T-helper 22 cell (primary cell): ENCODE results near the gene TBK1.
"Not testable (repeated sequence)": the region's sequence is repeated elsewhere in the genome, so short reads cannot be mapped to it uniquely, and the experiment has no call there.

Experiments used
- DNase-seq: peaks from one replicate; pipeline ENCODE4 v3.0.0-alpha.2; 2020; ENCODE audit warnings: low read depth

Gene TBK1

DNA sequence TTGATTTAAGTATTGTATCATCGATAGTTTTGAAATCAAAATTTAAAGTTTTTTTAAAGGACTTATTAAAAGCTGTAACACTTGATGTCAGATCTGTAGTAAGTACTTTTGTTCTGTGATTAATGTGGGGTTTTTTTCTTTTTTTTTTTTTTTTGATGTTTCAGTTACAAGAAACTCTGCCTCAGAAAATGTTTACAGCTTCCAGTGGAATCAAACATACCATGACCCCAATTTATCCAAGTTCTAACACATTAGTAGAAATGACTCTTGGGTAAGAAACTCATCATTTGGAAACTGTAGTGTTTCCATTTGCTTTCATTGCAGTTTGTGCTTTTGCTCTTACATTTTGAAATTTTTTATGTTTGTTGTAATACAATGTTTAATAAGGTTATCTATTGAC, 45.6 kb downstream of the TBK1 start:
- no peak for DNase-seq

DNA sequence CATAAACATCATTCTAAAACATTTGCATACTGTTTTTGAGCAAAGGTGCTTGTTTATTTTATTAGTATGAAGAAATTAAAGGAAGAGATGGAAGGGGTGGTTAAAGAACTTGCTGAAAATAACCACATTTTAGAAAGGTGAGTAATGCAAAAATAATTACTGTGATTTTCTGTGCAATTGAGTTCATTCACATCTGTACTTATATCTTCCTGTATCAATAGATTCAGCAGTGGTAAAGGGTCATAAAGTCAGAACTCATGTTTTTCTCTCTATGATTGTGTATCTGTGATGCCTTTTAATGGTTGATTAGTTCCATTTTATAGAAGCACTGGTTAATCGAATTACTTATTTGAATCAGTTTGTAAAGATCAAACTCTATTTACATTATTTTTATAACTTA, 46.0 kb downstream of the TBK1 start:
- no peak for DNase-seq

DNA sequence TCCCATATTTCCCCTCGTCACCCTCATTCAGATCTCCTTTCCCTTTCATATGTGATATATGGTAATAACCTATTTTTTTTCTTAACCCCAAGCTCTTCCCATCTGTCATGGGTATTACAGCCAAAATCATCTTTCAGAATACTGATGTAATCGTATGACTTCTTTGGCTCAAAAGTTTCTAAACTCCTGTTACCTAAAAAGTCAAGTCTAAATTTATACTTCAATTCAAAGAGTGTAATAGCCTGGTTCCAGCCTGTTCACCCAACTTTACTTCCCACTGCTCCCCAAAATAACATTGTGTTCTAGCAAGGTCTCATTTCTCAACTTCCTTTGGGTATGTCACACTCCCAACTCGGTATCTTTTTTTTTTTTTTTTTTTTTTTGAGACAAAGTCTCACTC, 48.5 kb downstream of the TBK1 start:
- no peak for DNase-seq

DNA sequence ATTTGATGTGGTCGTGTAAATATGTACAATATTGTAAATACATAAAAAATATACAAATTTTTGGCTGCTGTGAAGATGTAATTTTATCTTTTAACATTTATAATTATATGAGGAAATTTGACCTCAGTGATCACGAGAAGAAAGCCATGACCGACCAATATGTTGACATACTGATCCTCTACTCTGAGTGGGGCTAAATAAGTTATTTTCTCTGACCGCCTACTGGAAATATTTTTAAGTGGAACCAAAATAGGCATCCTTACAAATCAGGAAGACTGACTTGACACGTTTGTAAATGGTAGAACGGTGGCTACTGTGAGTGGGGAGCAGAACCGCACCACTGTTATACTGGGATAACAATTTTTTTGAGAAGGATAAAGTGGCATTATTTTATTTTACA, 49.6 kb downstream of the TBK1 start:
- no peak for DNase-seq

DNA sequence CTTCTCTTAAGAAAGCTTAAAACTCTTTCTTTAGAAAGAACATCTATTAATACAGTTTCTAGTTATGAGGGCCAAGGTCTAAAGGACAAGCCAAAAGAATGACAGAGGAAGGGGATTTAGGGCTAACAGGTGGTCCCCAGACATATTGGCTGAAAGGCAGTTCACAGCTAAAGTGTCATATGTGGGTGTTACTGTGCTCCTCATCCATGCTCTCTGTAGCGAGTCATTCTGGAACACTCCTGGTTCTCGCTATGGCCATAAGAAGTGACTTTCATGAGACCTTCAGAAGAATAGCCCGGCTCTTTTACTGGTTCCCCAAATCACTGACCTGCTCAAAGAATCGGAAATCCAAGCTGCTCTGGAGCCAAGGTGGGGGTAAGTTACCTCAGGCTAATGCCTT, 55.0 kb downstream of the TBK1 start:
- no peak for DNase-seq

DNA sequence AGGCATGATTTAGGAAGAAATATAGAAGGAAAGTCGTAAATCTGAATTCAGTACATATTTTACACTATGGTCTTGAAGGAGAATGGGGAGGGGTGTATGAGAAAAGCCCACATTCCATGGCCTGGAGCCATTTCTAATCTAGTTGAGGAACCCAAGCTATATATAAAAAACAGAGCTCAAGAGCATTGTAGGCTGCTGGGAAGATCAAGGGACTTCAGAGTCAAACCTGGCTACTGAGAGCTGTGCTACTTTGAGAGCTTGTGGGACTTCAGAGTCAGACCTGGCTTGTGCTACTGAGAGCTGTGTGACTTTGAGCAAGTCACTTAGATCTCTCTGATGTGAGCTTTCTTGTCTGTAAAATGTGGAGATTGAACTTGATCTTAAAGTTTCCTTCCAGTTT, 58.7 kb downstream of the TBK1 start:
- DNase-seq = no peak

DNA sequence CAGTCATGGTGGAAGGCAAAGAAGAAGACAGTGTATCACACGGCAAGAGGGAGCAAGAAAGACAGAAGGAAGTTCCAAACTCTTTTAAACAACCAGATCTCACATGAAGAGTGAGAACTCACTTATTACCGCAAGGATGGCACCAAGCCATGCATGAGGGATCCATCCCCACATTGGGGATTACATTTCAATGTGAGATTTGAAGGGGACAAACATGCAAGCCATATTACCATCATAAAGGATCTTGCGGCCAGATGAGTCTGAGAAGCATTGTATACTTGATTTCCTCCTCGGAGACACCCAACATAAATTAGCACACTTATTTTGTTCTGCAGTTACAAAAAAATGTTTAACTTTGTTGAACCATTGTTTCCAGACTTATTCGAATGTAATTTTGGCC, 66.5 kb downstream of the TBK1 start:
- DNase-seq = no peak

DNA sequence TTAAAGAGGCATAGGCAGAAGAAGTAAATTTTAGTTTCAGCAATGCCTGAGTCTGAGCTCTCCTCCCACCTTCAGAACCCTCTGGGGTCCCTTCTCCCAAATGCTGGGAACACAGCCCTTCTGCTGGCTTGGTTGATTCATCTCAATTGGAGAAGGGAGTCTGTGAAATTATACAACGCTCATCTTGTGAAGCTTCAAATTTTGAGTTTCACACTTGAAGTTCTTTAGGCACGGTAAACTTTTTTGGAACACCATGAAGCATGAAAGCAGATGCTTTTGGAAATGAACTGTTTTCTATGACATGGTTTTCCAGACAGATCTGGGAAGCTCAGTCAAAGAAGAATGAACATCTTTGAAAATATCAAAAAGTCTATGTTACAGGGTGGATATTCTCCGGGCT, 69.9 kb downstream of the TBK1 start:
- no peak for DNase-seq

DNA sequence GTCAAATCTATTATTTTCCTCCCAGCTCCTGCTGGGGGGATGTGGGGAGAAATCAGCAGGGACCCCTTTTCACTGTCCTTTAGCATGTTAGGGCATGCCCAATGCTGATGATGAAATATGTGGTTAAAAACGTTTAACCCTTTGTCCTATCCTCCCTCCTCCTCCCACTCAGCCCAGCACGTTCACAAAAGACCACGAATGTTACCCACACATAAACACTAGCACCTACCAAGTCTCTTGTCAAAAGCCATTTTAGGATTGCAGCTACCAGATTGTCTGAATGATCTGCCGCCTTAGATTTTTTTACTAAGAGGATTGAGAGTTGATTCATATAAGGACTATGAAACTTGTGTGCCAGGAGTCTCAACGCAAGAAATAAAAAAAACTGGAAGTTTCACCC, 70.4 kb downstream of the TBK1 start:
- no peak for DNase-seq

DNA sequence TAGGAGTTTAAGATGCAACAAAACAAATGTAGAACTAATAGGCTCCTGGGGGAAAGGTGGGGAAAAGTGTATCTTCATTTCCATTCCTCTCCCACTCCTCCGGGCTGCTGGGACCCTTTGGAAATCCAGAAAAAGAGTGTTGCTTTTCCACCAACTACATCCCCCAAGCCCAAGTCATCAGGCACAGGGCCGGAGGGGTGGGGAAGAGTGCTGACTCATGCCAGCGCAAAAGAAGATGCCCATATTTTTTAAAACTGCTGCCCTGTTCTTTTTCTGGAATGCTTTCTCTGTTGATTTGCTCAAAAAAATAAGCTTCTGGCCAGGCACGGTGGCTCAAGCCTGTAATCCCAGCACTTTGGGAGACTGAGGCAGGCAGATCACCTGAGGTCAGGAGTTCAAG, 70.9 kb downstream of the TBK1 start:
- no peak for DNase-seq

DNA sequence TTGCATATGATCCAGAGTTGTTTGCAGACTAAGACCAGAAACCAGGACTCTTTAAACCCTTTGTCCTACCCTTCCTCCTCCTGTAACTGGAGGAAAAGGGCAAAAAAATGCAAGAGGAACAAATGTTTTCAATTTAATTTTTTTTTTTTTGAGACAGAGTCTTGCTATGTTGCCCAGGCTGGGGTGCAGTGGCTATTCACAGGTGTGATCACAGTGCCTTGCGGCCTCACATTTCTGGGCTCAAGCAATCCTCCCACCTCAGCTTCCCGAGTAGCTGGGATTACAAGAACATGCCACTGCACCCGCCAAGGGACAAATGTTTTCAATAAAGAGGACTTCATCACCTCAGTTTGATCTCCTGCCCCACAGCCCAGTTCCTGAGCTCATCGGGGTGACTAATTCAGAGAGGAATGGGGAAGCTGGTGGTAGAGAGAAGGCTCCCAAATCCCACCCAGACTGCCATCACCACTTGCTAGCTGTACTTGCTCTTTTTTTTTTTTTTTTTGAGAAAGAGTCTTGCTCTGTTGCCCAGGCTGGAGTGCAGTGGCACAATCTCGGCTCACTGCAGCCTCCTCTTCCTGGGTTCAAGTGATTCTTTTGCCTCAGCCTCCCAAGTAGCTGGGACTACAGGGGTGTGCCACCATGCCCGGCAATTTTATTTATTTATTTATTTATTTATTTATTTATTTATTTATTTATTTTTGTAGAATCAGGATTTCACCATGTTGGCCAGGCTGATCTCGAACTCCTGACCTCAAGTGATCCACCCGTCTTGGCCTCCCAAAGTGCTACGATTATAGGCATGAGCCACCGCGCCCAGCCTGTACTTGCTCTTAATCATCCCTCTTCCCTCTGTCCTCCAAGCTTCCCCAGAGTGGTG, 71.9 kb downstream of the TBK1 start:
- DNase-seq = not testable (repeated sequence)

DNA sequence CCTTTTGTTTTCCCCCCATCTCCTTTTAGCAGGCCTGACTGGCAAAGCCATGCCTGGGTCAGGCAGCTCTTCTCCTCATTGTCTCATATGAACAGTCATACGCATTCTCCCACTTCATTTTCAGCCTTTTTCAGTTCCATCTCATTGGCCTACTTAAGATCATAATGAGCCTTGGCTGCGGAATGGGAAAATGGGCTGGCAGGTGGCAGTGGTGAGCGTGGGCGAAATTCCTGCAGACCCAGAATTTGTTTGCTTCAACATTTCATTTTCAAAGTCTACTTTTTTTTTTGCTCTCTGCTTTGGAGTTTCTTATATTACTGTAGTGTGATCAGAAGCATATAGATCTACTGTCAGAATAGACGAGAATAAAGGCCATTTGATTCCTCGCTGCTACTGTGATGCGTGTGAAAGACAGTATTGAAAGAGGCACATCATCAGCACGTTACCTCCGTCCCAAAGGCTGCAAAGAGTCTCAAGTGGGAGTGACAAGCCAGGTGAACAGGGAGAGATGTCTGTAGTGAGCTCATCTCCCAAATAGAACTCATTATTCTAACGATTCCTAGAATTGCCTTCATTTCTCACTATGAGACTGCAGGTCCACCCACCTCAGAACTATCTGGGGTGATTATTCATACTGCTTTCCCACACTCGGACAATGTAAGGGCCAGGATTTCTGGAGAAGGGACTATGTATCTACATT, 73.7 kb downstream of the TBK1 start:
- no peak for DNase-seq

DNA sequence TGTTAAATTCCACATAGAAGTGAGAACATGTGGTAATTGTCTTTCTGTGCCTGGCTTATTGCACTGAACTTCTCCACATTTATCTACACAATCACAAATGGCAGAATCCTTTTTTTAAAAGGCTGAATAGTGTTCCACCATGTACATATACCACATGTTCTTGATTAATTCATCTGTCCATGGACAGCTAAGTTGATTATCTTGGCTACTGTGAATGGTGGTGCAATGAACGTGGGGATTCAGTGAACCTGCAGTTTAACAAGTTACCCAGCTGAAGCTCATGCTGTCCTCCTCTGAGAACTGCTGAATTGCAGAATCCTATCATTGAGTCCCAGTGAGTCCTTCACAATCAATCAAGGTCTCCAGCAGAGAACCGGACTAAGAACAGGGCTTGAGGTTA, 74.9 kb downstream of the TBK1 start:
- no peak for DNase-seq

DNA sequence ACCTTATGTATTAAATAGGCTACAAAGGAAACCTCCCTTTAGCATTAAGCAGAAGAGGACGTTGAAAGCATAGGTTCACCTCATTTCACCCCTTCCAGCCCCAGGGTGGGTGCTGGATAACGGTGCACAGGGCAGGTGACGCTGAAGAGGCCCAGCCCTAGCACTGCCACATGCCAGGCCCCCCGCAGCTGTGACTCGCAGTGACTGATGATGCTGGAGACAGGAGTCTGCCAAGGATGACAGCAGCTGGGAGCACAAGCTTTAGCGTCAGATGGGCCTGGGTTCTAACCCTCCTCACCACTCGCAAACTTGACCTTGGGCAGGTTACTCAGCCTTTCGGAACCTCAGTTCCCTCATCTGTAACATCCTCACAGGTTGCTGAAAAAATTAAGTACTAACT, 76.7 kb downstream of the TBK1 start:
- DNase-seq = no peak

DNA sequence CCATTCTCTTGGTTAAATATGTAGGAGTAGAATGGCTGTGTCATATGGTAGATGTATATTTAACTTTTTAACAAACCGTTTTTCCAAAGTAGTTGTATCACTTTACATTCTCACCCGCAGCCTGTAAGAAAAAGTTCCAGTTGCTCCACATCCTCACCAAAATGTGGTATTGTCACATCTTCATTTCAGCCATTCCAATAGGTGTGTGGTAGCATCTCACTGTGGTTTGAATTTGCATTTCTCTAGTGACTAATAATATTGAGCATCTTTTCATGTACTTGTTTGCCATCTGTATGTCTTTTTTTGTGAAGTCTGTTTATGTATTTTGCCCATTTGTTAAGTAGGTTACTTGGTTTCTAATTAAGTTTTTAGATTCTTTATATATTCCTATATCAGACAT, 78.6 kb downstream of the TBK1 start:
- no peak for DNase-seq

DNA sequence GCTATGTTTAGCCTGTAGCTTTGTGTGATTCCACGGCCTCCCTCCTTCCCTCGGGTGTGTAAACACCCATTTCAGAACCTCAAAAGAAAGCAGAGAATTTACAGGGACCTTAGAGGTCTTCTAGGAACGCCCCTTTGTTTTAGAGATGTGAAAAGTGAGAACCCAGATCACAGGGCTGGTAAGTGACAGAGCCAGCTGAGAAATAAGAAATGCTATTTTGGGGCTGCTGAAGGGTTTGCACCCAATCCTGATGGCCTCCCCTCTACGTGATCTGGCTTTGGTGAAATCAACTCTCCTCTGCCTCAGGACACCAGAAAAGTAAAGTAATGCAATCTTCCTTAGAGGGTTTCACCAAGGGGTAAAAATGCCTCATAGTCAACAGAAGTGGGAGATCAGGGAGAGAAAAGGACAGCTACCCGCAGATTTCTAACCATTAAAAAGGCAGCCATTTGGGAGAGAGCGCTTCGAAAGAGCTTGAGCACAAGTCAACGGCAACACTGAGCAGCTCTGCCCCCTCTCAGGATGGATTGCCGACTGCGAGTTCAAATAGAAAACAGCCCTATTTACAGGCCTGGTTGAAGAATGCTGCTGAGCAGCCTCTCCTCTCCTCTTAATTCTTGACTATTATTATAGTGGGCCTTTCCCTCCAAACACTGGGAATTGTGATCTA, 79.9 kb downstream of the TBK1 start:
- DNase-seq = no peak

DNA sequence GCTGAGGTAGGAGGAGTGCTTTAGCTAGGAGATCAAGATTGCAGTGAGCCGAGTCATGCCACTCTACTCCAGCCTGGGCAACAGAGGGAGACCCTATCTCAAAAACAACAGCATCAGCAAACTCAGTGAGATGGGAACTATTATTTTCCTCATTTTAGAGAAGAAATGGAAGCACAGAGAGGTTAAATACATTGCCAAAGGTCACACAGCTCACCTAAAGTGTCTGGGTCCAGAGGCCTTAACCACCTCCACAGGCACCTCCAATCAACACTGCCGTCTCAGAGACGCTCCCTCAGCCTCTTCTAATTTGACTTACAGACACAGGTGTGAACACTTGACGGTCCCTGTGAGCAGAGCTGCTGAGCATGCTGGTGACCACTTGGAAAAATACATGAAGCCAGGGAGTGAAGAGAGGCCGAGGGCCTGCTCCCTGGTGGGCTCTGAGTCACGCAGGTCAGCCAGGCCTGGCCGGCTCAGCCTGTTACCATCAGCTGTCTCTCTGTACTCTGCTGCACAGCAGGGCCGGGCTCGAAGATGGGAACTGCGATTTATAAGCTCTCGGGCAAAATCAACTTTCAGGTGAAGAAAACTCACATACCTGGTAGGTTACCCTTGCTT, 80.9 kb downstream of the TBK1 start:
- DNase-seq = no peak

DNA sequence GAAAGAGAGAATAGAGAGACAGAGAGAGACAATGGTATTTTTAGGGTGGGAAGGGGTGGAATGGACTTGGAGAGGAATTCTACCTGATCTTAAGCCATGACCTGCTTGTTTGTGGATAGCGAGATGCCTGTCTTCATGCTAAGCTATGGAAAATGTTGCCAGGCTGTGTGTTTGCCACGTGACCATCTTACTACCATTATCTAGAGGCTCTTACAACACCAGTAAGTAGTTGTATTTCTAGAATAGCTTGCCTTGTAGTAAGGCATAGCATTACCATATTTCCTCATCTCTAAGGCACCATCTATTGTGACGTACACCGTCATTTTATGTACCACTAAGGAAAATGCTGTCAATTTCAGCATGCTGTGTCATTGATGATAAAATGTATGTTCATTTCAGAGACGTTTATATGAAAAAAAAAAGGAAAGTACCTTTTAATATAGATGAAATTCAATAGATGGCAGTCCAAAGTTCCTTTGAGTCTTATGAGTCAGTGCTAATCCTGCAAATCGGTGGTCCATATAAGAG, 82.8 kb downstream of the TBK1 start:
- DNase-seq = no peak

DNA sequence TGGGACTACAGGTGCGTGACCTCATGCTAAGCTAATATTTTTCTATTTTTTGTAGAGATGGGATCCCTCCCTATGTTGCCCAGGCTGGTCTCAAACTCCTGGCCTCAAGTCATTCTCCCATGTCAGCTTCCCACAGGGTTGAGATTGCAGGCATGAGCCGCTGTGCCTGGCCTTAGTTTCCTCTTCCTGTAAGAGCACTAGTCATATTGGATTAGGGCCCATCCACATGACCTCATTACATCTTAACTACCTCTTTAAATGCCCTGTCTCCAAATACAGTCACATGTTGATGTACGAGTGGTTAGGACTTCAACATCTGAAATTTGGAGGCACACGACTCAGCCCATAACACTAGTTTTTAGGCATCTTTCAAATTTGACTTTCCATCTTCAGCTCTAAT, 86.2 kb downstream of the TBK1 start:
- no peak for DNase-seq

DNA sequence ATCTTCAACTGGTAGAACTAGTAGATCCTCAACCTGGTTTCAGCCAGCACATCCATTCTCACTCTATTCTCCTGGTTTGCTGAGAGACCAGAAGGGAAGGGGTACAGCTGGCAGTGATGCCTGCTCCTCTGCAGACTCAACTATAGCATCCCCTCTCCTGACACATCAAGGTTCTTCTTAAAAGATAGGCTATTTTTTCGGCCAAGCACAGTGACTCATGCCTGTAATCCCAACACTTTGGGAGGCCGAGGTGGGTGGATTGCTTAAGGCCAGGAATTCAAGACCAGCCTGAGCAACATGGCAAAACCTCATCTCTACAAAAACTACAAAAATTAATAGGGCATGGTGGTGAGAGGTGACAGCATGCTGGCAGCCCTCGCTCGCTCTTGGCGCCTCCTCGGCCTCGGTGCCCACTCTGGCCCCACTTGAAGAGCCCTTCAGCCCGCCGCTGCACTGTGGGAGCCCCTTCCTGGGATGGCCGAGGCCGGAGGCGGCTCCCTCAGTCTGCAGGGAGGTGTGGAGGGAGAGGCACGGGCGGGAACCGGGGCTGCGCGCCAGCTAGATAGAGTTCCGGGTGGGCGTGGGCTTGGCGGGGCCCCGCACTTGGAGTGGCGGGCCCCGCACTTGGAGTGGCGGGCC, 90.6 kb downstream of the TBK1 start:
- DNase-seq = not testable (repeated sequence)

DNA sequence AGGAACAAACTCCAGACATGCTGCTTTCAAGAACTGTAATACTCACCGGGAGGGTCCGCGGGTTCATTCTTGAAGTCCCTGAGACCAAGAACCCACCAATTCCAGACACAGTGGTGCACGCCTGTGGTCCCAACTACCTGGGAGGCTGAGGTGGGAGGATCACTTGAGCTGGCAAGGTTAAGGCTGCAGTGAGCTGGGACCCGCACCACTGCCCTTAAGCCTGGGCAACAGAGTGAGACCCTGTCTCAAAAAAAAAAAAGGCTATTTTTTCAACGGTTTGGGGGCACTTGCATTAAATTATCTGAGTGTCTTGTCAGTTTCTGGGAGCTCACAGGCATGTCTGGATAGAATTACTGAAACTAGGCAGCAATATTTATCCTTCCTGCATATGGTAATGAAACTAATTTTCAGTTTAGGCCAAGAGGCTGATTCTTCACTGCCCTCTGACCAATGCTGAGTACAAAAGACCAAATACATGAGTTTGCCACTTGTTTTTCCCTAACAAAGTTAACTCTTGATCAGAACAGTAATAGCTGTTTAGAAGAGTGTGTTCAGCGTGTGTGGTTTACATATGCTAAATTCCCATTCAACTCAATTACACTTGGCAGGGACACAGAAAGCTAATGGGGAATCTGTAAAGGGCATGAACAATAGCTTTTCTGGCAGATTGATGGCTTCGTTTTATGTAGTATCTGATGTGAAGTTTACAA, 92.6 kb downstream of the TBK1 start:
- no peak for DNase-seq

DNA sequence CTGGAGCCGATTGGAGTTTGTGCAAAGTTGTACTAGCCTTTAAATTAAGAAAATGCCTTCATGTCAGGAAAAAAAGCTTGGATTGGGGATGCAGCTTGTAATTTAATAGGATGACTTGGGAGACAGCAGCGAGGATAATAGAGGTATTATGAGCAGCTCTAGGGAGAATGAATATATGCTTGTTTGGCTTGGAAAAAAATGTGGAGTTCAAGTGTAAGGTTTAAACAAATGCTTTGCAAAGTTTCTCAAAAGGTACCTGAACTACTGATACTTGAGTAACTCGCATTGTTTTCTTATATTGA, 93.1 kb downstream of the TBK1 start:
- no peak for DNase-seq
